Spleen (tissue), 11 donors: ENCODE measurements around the gene MED8. TPM values are rescaled to one million over a fixed set of nuclear protein-coding genes. Genes with fewer than 3 reads are reported as not detected.

ENCODE experiments used
- DNase-seq: peaks from one replicate; pipeline ENCODE4 v3.0.0-alpha.2; 2020
- H3K27ac ChIP-seq, 8 donors: fragments of 200-600 bp; sonication (generic) in 7 of 8; 1 replicate in 4 of 8; 2 replicates in 4 of 8; pipeline versions ENCODE4 v1.5.0 to v1.8.0; 2016 to 2021; ENCODE audit warnings: inconsistent platforms in 4 of 8, mild to moderate bottlenecking in 4 of 8, moderate library complexity in 1 of 8
- H3K27me3 ChIP-seq, 7 donors: fragments of 200-600 bp; sonication (generic) in 6 of 7; replicated peaks in 1 of 7; 1 replicate in 4 of 7; 2 replicates in 3 of 7; pipeline versions ENCODE4 v1.5.0 to v1.8.0; 2016 to 2021; ENCODE audit warnings: inconsistent platforms in 3 of 7, mild to moderate bottlenecking in 1 of 7
- H3K36me3 ChIP-seq, 6 donors: fragments of 200-600 bp; sonication (generic) in 5 of 6; 1 replicate in 4 of 6; 2 replicates in 2 of 6; pipeline versions ENCODE4 v1.5.0 to v1.8.0; 2016 to 2021; ENCODE audit warnings: inconsistent platforms in 2 of 6
- H3K4me1 ChIP-seq, 6 donors: fragments of 200-600 bp; sonication (generic) in 5 of 6; 1 replicate in 3 of 6; 2 replicates in 3 of 6; pipeline versions ENCODE4 v1.5.0 to v1.8.0; 2016 to 2021; ENCODE audit warnings: inconsistent platforms in 3 of 6
- H3K4me3 ChIP-seq, 8 donors: fragments of 200-600 bp; sonication (generic) in 7 of 8; 1 replicate in 4 of 8; 2 replicates in 4 of 8; pipeline versions ENCODE4 v1.5.0 to v1.8.0; 2016 to 2021; ENCODE audit warnings: inconsistent platforms in 4 of 8, mild to moderate bottlenecking in 4 of 8, moderate library complexity in 2 of 8
- H3K9me3 ChIP-seq, 8 donors: fragments of 200-600 bp; sonication (generic) in 7 of 8; 1 replicate in 4 of 8; 2 replicates in 4 of 8; pipeline versions ENCODE4 v1.5.0 to v1.8.0; 2016 to 2021; ENCODE audit warnings: inconsistent platforms in 4 of 8
- POLR2A ChIP-seq, 3 donors: fragments of 450-650 bp; IDR thresholded peaks; one replicate each; pipeline ENCODE4 v1.5.1; 2017; ENCODE audit warnings: antibody characterized with exemption in 3 of 3, mild to moderate bottlenecking in 1 of 3
- POLR2AphosphoS5 ChIP-seq, 3 donors: sonication (generic); formaldehyde crosslinking; IDR thresholded peaks; one replicate each; pipeline ENCODE4 v1.5.1; 2017; ENCODE audit warnings: antibody characterized with exemption in 3 of 3
- WGBS, 5 donors: extraction: QIAGEN DNeasy Blood & Tissue Kit in 3 of 5; methylation state at CpG; one replicate each; pipeline versions ENCODE4 v1.1.5 to v1.1.7; 2013 to 2018; 5-methylcytosine and 5-hydroxymethylcytosine counted together
- intact Hi-C: fragments of 100-400 bp; cut with DNase I; formaldehyde crosslinking; loops from one replicate; pipeline ENCODE4 v1.15.0; 2023; ENCODE audit warnings: low total_unique reads
- polyA plus RNA-seq, 3 donors: library from polyadenylated mRNA; stranded (reverse); fragments of 200-250 nt; gene quantifications; one replicate each; pipeline ENCODE4 v1.2.1, GENCODE V29; 2013
- total RNA-seq, 7 donors: library from RNA; depleted of rRNA in 3 of 7; stranded (reverse); fragments of >200 nt in 3 of 7; fragmentation: NEBNext Ultra II Directional in 4 of 7; extraction: Animal tissue kit (Norgen Biotek cat#: 25700) in 4 of 7; gene quantifications; one replicate each; pipeline versions ENCODE4 v1.1.0 to v1.2.1, GENCODE V29; 2016 to 2021
- TF ChIP-seq, protein P1 (sequence below), 11 experiments: fragments of 200-600 bp in 7 of 11; fragments of 450-650 bp in 4 of 11; sonication (generic) in 4 of 11; IDR thresholded peaks in 8 of 11; conservative IDR thresholded peaks in 3 of 11; 1 replicate in 7 of 11; 2 replicates in 4 of 11; pipeline versions ENCODE4 v1.4.0 to v1.8.0; 2016 to 2021; ENCODE audit warnings: antibody characterized with exemption in 11 of 11, inconsistent platforms in 4 of 11, mild to moderate bottlenecking in 1 of 11
- donor health status: healthy with polysubstance abuse.
- donor health status: DM: no; HTN: no; CAD: no; lungs with moderate emphysema.
- donor health status: DM: no; HTN: no; CAD: no.
- donor health status: Bipolar disorder and iron deficiency.
- donor health status: healthy.
- donor health status: DM: no; HTN: no; CAD: no.
- donor health status: DM: yes; HTN: yes; CAD: no.

Gene MED8
- total and polyA plus RNA-seq, 10 donors: 18.3 to 38.3 (median 28.2) TPM

DNA sequence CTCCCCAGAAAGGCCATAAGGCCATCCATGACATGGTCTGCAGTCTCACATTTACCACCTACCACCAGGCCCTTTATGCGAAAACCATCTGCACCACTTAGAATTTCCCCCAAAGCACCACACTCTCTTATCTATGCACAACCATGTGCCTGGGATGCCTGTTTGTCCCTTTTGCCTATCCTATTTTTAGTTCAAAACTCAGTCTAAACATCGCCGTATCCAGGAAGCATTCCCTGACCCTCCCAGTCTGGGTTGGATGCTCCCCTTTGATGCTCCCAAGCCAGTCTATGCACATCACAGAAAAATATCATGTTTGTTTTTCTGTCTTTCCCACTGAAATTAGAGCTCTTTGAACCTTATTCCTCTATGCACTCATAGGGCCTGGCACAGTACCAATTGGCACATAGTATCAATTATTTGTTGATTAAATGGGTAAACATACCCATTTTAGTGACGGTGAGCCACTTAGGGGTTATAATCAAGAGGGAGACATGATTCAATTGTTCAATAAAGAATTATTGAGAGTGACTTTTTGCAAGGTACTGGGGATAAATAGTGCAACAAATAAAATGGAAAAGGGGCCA lies 45.2 kb downstream of the MED8 start:
- H3K27me3 ChIP-seq: no peaks in the 10 kb centered on the region

DNA sequence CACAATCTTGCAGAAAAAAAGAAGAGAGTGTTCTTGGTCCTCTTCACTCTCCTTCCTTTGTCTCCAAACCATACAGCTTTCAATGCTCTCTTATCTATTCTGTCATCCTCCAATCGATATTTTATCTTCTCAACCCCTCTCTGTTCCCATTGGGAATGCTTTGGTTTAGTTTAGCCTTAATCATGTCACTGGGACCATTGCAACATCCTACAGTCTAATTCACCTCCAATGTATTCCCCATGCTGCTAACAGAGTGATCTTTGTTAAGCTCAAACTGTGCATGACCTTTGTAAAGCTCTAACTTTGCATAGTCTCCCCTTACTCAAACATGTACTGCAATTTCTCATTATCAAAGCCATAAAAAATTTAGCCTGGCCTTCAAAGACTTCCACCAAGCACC lies 49.0 kb downstream of the MED8 start:
- WGBS, 5 donors: 76 to 86% (median 83%) methylated on average over 1 of the region's 1 CpG
- no peak for DNase-seq
- TF ChIP-seq POLR2AphosphoS5 (IDR thresholded peaks at IDR 0.05): no peak
- TF ChIP-seq POLR2A (IDR thresholded peaks at IDR 0.05): no peak
- TF ChIP-seq, protein P1, sequence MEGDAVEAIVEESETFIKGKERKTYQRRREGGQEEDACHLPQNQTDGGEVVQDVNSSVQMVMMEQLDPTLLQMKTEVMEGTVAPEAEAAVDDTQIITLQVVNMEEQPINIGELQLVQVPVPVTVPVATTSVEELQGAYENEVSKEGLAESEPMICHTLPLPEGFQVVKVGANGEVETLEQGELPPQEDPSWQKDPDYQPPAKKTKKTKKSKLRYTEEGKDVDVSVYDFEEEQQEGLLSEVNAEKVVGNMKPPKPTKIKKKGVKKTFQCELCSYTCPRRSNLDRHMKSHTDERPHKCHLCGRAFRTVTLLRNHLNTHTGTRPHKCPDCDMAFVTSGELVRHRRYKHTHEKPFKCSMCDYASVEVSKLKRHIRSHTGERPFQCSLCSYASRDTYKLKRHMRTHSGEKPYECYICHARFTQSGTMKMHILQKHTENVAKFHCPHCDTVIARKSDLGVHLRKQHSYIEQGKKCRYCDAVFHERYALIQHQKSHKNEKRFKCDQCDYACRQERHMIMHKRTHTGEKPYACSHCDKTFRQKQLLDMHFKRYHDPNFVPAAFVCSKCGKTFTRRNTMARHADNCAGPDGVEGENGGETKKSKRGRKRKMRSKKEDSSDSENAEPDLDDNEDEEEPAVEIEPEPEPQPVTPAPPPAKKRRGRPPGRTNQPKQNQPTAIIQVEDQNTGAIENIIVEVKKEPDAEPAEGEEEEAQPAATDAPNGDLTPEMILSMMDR (IDR thresholded peaks at IDR 0.05 in 8 of 11, conservative IDR thresholded peaks at IDR 0.05 in 3 of 11): no peak
- H3K27ac ChIP-seq: no peak overlapping the region
- H3K4me3 ChIP-seq: no peak overlapping the region
- no peaks in the 10 kb centered on the region for H3K4me1 ChIP-seq
- intact Hi-C loops: no loop called here
- H3K36me3 ChIP-seq: no peaks in the 10 kb centered on the region
- H3K9me3 ChIP-seq: no peaks in the 10 kb centered on the region
- no peaks in the 10 kb centered on the region for H3K27me3 ChIP-seq

More for the DNA sequence above, 45.2 kb downstream of the MED8 start:
- WGBS, 5 donors: 69 to 89% (median 86%) methylated on average over 4 of the region's 4 CpGs
- Histone ChIP-seq H3K4me3 (no peak overlapping the region), H3K9me3 (no peaks in the 10 kb centered on the region), H3K4me1 (peaks cover 0 to under 1% (median 0%) of the 10 kb centered on the region in 6 donors), H3K36me3 (no peaks in the 10 kb centered on the region), H3K27ac (no peak overlapping the region)
- no peak for TF ChIP-seq POLR2A (IDR thresholded peaks at IDR 0.05)
- no peak for DNase-seq
- intact Hi-C loops: no loop called here

DNA sequence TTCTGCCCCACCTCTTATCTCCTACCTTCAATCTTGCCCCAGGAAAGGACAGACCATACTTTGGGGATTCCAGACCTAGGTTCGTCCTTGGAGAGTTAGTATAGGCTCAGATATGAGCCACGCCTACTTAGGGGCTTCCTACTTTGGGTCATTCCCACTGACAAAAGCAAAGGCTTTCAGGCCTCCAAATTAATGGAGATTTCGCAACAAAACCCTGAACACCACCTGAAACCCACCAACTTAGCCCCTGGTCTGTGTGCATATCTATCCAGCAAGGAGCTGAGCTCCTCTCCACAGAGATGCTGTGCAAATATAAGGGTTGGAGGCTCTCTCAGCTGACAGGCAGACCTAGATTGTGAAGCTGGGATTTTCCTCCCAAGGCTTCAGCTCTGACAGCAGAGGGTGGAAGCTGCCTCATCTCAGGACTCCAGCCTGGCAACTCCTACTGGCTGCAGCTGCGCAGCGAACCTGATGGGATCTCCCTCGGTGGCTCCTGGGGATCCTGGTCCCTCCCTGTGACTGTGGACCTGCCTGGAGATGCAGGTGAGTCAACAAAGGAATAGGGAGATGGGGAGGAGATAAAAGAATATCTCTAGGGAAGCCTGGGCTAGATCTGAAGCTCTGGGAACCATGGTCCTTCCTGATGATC lies 49.9 kb downstream of the MED8 start:
- TF ChIP-seq, protein P1 (IDR thresholded peaks at IDR 0.05 in 8 of 11, conservative IDR thresholded peaks at IDR 0.05 in 3 of 11): no peak
- TF ChIP-seq POLR2A (IDR thresholded peaks at IDR 0.05): no peak
- TF ChIP-seq POLR2AphosphoS5 (IDR thresholded peaks at IDR 0.05): no peak
- Histone ChIP-seq H3K27me3 (no peaks in the 10 kb centered on the region), H3K36me3 (no peaks in the 10 kb centered on the region), H3K4me3 (no peak overlapping the region), H3K4me1 (no peaks in the 10 kb centered on the region), H3K9me3 (no peaks in the 10 kb centered on the region), H3K27ac (no peak overlapping the region)
- intact Hi-C loops: no loop called here
- no peak for DNase-seq
- WGBS, 5 donors: 83 to 92% (median 88%) methylated on average over 6 of the region's 6 CpGs

DNA sequence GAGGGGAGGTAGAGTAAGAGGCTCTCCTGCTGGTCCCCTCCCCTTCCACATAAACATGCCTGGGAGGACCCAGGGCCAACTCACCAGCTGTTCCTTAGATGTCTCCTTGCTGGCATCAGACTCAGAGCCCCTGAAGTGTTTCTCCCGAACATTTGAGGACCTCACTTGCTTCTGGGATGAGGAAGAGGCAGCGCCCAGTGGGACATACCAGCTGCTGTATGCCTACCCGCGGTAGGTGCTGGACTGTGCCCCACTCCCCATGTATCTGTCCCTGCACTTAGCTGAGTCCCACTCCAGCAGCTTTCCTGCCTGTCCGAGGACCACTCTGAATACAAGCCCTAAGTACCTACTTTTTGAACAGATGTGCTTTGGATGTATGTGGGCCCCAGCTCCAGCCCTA lies 51.6 kb downstream of the MED8 start:
- WGBS, 5 donors: 42 to 71% (median 57%) methylated on average over 4 to 5 of the region's 5 CpGs
- intact Hi-C loops: no loop called here
- H3K27me3 ChIP-seq: no peaks in the 10 kb centered on the region
- H3K4me1 ChIP-seq: no peaks in the 10 kb centered on the region
- H3K9me3 ChIP-seq: no peaks in the 10 kb centered on the region
- H3K36me3 ChIP-seq: no peaks in the 10 kb centered on the region
- no peak for DNase-seq
- TF ChIP-seq, protein P1 (IDR thresholded peaks at IDR 0.05 in 8 of 11, conservative IDR thresholded peaks at IDR 0.05 in 3 of 11): no peak
- no peak for TF ChIP-seq POLR2AphosphoS5 (IDR thresholded peaks at IDR 0.05)
- TF ChIP-seq POLR2A (IDR thresholded peaks at IDR 0.05): no peak
- H3K27ac ChIP-seq: no peak overlapping the region
- H3K4me3 ChIP-seq: no peak overlapping the region
